ENCODE measurements around the gene MYO18B.

MYO18B gene

DNA sequence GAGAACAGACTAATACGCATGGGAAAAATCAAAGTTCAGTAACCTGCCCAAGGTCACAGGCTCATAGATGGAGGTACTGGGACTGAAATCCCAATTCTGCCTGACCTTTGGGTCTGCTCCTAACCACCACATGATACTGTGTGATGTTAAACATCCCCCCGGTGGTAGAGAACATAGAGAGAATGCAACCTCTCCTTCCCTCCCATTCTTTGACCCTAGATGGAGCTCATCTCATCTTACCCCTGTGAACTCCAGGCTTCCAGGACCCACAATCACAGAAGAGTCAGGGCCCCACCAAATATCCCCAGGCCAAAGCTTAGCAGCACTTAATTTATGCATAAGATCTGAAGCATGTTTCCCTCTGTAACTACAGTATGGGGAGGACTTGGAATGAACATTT is 198.5 kb downstream of the MYO18B start:
- CTCF ChIA-PET, result interaction anchor here (1.3 kb wide), 1 partner anchor 12 kb away, joined by 3 read pairs; no protein-coding TSS in a partner anchor
- TF ChIP-seq, protein P1, sequence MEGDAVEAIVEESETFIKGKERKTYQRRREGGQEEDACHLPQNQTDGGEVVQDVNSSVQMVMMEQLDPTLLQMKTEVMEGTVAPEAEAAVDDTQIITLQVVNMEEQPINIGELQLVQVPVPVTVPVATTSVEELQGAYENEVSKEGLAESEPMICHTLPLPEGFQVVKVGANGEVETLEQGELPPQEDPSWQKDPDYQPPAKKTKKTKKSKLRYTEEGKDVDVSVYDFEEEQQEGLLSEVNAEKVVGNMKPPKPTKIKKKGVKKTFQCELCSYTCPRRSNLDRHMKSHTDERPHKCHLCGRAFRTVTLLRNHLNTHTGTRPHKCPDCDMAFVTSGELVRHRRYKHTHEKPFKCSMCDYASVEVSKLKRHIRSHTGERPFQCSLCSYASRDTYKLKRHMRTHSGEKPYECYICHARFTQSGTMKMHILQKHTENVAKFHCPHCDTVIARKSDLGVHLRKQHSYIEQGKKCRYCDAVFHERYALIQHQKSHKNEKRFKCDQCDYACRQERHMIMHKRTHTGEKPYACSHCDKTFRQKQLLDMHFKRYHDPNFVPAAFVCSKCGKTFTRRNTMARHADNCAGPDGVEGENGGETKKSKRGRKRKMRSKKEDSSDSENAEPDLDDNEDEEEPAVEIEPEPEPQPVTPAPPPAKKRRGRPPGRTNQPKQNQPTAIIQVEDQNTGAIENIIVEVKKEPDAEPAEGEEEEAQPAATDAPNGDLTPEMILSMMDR (IDR thresholded peaks at IDR 0.05; ENCODE audit: control extremely low read depth, extremely low read depth, low read depth, missing control alignments), result no peak
- no peak for DNase-seq (ENCODE audit: extremely low spot score)
- POLR2A ChIA-PET, result no interaction called here

DNA sequence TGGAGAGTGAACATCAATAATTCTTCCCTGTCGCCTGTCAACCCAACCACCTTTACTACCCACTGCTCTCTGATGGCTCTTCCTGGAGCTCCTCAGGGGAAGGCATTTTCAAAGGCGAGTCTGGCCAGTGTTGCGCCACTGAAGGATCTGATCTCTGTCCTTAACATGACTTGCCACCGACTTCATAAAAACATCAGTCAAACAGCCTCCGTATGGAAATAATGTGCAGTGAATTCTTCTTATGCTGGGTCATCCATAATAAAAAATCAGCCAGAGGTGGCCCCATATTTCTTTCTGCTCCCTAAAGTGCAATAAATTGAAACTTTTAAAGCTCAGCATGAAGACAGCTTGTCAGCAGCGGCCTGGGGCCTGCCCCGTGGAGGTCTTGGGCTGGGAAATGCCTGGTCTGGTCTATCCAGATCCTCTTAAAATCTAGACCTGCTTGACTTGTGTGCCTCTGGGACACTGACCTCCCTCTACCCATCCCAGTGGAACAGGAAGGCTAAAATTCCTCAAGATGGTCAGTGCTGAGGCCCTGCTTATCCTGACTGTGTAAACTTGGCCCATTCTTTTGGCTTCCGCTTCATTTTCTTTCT is 199.5 kb downstream of the MYO18B start:
- ChIA-PET POLR2A (no interaction called here), CTCF (interaction anchor here (1.3 to 1.5 kb wide), 2 partner anchors 9 to 13 kb away, joined by 3 to 5 read pairs; no protein-coding TSS in a partner anchor)
- no peak for DNase-seq (ENCODE audit: extremely low spot score)
- TF ChIP-seq, protein P1 (IDR thresholded peaks at IDR 0.05; ENCODE audit: control extremely low read depth, extremely low read depth, low read depth, missing control alignments), result no peak

DNA sequence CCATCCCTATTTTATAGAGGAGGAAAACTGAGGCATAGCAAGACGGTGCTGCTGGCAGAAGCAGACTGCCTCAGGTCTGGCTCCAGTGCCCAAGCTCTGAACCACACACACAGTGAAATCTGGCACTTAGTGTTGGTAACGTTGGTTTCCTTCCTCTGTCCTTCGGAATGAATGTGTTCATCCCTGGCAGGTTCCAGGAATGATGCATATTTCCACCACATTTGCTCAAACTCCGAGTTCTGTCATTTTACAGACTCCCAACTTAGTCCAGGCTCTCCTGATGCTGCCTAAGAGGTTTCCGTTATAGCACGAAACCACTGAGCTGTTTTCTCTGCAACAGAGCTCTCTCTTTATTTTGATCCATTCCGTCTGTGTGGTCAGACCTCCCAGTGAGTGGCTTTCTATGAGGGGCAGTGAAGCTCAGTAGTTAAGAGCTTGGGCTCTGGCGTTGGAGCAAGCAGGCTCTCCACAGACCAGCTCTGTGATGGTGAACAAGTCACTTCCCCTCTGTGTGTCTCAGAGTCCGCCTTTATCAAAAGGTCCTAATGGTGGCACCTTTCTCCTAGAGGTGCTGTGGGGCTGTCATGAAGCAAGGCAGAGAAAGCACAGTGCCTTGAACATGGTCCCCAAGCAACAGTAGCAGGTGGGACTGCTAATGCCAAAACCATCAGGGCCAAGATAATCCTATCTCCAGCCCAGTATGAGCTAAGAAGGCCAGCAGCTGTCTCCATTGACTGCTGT is 200.3 kb downstream of the MYO18B start:
- DNase-seq (ENCODE audit: extremely low spot score), result no peak
- CTCF ChIA-PET, result interaction anchor here (1.5 kb wide), 1 partner anchor 8 kb away, joined by 5 read pairs; no protein-coding TSS in a partner anchor
- TF ChIP-seq, protein P1 (IDR thresholded peaks at IDR 0.05; ENCODE audit: control extremely low read depth, extremely low read depth, low read depth, missing control alignments), result no peak
- POLR2A ChIA-PET, result no interaction called here

DNA sequence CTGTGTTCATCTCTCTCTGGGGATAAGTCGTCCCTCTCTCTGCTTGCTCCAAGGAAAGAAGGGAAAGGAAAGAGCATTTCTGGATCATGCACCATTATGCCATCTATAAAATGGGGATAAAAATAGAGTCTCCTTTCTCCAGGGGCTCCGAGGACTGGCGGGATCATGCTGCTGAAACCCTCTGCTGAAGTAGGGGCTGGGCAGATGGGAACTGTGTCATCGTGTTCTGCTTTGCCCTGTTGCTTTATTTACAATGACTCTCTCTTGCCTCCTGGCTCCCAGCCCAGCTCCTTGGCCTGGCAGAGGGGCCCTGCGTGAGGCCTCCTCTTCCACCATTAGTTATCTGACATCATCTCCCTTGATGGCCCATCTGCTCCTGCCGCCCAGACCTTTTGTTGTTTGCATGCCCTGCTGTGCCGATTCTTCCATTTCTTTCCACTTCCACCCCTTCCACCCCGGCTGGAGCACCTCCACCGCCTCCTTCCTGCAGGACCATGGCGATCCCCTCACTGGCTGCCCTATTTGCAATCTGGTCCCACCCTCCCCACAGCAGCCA is 200.9 kb downstream of the MYO18B start:
- TF ChIP-seq, protein P1 (IDR thresholded peaks at IDR 0.05; ENCODE audit: control extremely low read depth, extremely low read depth, low read depth, missing control alignments), result no peak
- POLR2A ChIA-PET, result no interaction called here
- CTCF ChIA-PET, result no interaction called here
- no peak for DNase-seq (ENCODE audit: extremely low spot score)

DNA sequence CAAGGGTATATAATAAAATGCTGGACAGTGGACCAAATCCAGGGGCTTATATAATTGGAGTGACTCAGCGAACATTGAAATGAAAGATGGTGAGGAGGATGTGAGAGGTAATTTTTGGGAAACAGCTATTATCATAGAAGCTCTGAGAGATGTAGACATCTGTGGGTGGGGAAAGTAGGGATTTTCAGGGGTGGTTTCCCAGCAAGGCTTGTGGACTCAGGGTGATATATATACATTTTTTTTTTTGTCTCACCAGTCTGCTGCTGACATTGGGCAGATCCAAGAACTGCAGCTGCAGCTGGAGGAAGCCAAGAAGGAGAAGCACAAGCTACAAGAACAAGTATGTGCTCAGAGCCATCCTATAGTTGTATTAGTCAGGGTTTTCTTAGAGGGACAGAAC is 208.1 kb downstream of the MYO18B start:
- POLR2A ChIA-PET, result no interaction called here
- CTCF ChIA-PET, result interaction anchor here (0.8 to 1.6 kb wide), 4 partner anchors 9 to 14 kb away, joined by 3 to 5 read pairs (median 3); no protein-coding TSS in a partner anchor
- peak; percentile 58 for DNase-seq (ENCODE audit: extremely low spot score)
- TF ChIP-seq, protein P1 (IDR thresholded peaks at IDR 0.05; ENCODE audit: control extremely low read depth, extremely low read depth, low read depth, missing control alignments), result no peak

DNA sequence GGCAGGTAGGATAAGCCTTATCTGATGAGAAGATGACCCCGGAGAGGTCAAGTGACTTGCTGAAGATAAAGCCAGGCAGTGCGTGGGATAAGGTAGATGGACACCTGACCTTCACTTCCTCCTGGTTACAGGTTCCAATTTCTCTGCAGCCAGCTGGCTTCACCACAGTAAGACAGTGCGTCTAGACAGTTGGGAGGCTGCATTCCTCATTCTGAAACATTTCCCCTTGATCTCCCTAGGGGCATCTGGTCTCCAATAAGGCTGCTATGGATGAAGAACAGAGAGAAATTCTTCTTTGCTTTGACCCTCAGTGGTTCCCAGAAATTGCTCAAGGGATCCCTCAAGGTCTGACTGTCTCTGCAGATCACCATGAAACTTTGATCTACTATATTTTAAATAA is 211.3 kb downstream of the MYO18B start:
- TF ChIP-seq, protein P1 (IDR thresholded peaks at IDR 0.05; ENCODE audit: control extremely low read depth, extremely low read depth, low read depth, missing control alignments), result no peak
- no peak for DNase-seq (ENCODE audit: extremely low spot score)
- CTCF ChIA-PET, result no interaction called here
- POLR2A ChIA-PET, result no interaction called here
